Adrenal gland (tissue), 12 donors: ENCODE data around the gene MYOM3. TPM values are rescaled to one million over a fixed set of nuclear protein-coding genes. Genes with fewer than 3 reads are reported as not detected.
"Not testable (repeated sequence)": the region's sequence is repeated elsewhere in the genome, so short reads cannot be mapped to it uniquely, and the experiment has no call there.

Experiments
- DNase-seq, 7 donors: peaks; one replicate each; pipeline ENCODE4 v3.0.0-alpha.2; 2019 to 2020
- H3K27ac ChIP-seq, 5 donors: fragments of 200-600 bp; sonication (generic) in 4 of 5; 1 replicate in 3 of 5; 2 replicates in 2 of 5; pipeline versions ENCODE4 v1.5.1 to v1.8.0; 2016 to 2020; ENCODE audit warnings: mild to moderate bottlenecking in 1 of 5
- H3K27me3 ChIP-seq: fragments of 200-600 bp; 2 replicates; pipeline ENCODE4 v1.8.0; 2021
- H3K36me3 ChIP-seq, 2 donors: fragments of 200-600 bp; replicated peaks in 1 of 2; 1 replicate in 1 of 2; 2 replicates in 1 of 2; pipeline versions ENCODE4 v1.5.1 to v1.8.0; 2018 to 2022
- H3K4me1 ChIP-seq, 2 donors: fragments of 200-600 bp; replicated peaks in 1 of 2; 1 replicate in 1 of 2; 2 replicates in 1 of 2; pipeline versions ENCODE4 v1.5.1 to v1.8.0; 2018 to 2021
- H3K4me3 ChIP-seq, 4 donors: fragments of 200-600 bp; sonication (generic) in 3 of 4; one replicate each; pipeline ENCODE4 v1.5.1; 2016 to 2018
- H3K9me3 ChIP-seq, 3 donors: fragments of 200-600 bp; sonication (generic) in 1 of 3; replicated peaks in 1 of 3; 1 replicate in 2 of 3; 2 replicates in 1 of 3; pipeline versions ENCODE4 v1.5.1 to v1.8.0; 2016 to 2021
- CTCF ChIP-seq, 6 experiments: fragments of 450-650 bp in 4 of 6; fragments of 200-600 bp in 2 of 6; sonication (generic) in 1 of 6; IDR thresholded peaks; 1 replicate in 5 of 6; 2 replicates in 1 of 6; pipeline versions ENCODE4 v1.5.1 to v1.8.0; 2016 to 2021; ENCODE audit warnings: antibody characterized with exemption in 6 of 6, mild to moderate bottlenecking in 2 of 6, moderate library complexity in 1 of 6
- POLR2A ChIP-seq, 2 donors: fragments of 450-650 bp; IDR thresholded peaks; one replicate each; pipeline ENCODE4 v1.6.1; 2017; ENCODE audit warnings: antibody characterized with exemption in 2 of 2, mild to moderate bottlenecking in 2 of 2, moderate library complexity in 1 of 2
- WGBS, 4 donors: extraction: QIAGEN DNeasy Blood & Tissue Kit in 2 of 4; methylation state at CpG; one replicate each; pipeline versions ENCODE4 v1.1.5 to v1.1.7; 2013 to 2017; 5-methylcytosine and 5-hydroxymethylcytosine counted together
- intact Hi-C, 2 donors: fragments of 100-400 bp; cut with DNase I; formaldehyde crosslinking; loops; one replicate each; pipeline versions ENCODE4 v1.14.1 to v1.15.0; 2022 to 2023
- polyA plus RNA-seq, 3 donors: library from polyadenylated mRNA; stranded (reverse); fragments of 200-250 nt in 2 of 3; fragments of 350-450 nt in 1 of 3; fragmentation: Illumina TruSeq in 1 of 3; extraction: RNeasy Lipid Tissue Mini Kit (QIAGEN cat#74804) in 1 of 3; gene quantifications; one replicate each; pipeline ENCODE4 v1.2.3, GENCODE V29; 2013 to 2014
- total RNA-seq, 9 donors: library from RNA; depleted of rRNA in 4 of 9; stranded (reverse); fragments of >200 nt in 4 of 9; fragments of 120-200 nt in 1 of 9; fragmentation: NEBNext Ultra II Directional in 1 of 9; extraction: Animal tissue kit (Norgen Biotek cat#: 25700) in 1 of 9; gene quantifications; one replicate each; pipeline versions ENCODE4 v1.1.0 to v1.2.4, GENCODE V29; 2013 to 2023
- donor health status: healthy with polysubstance abuse.
- donor health status: Bipolar disorder and iron deficiency.
- donor health status: DM: yes; HTN: yes; CAD: no.
- donor health status: DM: no; HTN: no; CAD: no.
- donor health status: DM: no; HTN: no; CAD: no.
- donor health status: DM: yes; HTN: yes; CAD: no.

MYOM3 gene
- total and polyA plus RNA-seq, 12 donors = 0.09 to 7.0 (median 0.18) TPM

GRCh38 chr1:24047110-24047477, 64.8 kb downstream of the MYOM3 start:
- DNase-seq = peak in 5 of 7 donors; percentile 22 to 54 (median 42)
- intact Hi-C loops = no loop called here
- H3K4me1 ChIP-seq = peaks cover 0 to 10% of the 10 kb centered on the region in 2 donors
- TF ChIP-seq CTCF (IDR thresholded peaks at IDR 0.05) = no peak
- TF ChIP-seq POLR2A (IDR thresholded peaks at IDR 0.05) = no peak
- no peaks in the 10 kb centered on the region for H3K27me3 ChIP-seq
- H3K36me3 ChIP-seq = no peaks in the 10 kb centered on the region
- H3K27ac ChIP-seq = peak overlapping the region in 1 of 5 donors; percentile 42
- WGBS, 4 donors = 40 to 67% (median 53%) methylated on average over 3 of the region's 3 CpGs
- H3K9me3 ChIP-seq = no peaks in the 10 kb centered on the region
- no peak overlapping the region for H3K4me3 ChIP-seq

DNA sequence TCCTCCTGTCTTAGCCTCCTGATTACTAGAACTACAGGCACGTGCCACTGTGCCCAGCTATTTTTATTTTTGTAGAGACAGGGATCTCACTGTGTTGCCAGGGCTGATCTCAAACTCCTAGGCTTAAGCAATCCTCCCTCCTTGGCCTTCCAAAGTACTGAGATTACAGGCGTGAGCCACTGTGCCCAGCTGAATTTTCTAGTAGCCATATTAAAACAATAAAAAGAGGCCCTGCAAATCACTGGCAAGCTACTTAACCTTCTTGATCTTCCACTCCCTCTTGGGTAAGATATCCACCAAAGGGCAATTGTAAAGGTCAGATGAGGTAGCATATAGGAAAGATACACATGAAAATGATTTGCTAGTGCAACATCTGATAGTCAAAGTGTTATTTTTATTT, 66.2 kb downstream of the MYOM3 start:
- no peak for TF ChIP-seq CTCF (IDR thresholded peaks at IDR 0.05)
- TF ChIP-seq POLR2A (IDR thresholded peaks at IDR 0.05) = no peak
- H3K9me3 ChIP-seq = no peaks in the 10 kb centered on the region
- H3K4me1 ChIP-seq = peaks cover 0 to 10% of the 10 kb centered on the region in 2 donors
- H3K4me3 ChIP-seq = no peak overlapping the region
- H3K27me3 ChIP-seq = no peaks in the 10 kb centered on the region
- no peaks in the 10 kb centered on the region for H3K36me3 ChIP-seq
- 41 to 47% (median 46%) methylated on average over 2 of the region's 2 CpGs for WGBS, 4 donors
- no peak for DNase-seq
- H3K27ac ChIP-seq = peak overlapping the region in 1 of 5 donors; percentile 42
- intact Hi-C loops = no loop called here

- H3K4me1 ChIP-seq, H3K4me3 ChIP-seq, H3K27me3 ChIP-seq, H3K9me3 ChIP-seq, DNase-seq, intact Hi-C loops, H3K27ac ChIP-seq, H3K36me3 ChIP-seq: not testable (repeated sequence)
- 83 to 96% (median 88%) methylated on average over 5 of the region's 5 CpGs for WGBS, 4 donors
Observed at GRCh38 chr1:24044672-24045071, 67.3 kb downstream of the MYOM3 start.

GRCh38 chr1:24043345-24044032, 68.4 kb downstream of the MYOM3 start:
- TF ChIP-seq CTCF (IDR thresholded peaks at IDR 0.05) = no peak
- TF ChIP-seq POLR2A (IDR thresholded peaks at IDR 0.05) = no peak
- Histone ChIP-seq H3K4me3 (no peak overlapping the region), H3K27me3 (no peaks in the 10 kb centered on the region), H3K4me1 (peaks cover 0 to 10% of the 10 kb centered on the region in 2 donors), H3K36me3 (no peaks in the 10 kb centered on the region), H3K9me3 (no peaks in the 10 kb centered on the region), H3K27ac (no peak overlapping the region)
- intact Hi-C loops = no loop called here
- DNase-seq = no peak
- 65 to 78% (median 73%) methylated on average over 1 of the region's 1 CpG for WGBS, 4 donors

- H3K4me1 ChIP-seq = peaks cover 0 to 10% of the 10 kb centered on the region in 2 donors
- no peak overlapping the region for H3K27ac ChIP-seq
- no peak overlapping the region for H3K4me3 ChIP-seq
- 63 to 77% (median 73%) methylated on average over 4 of the region's 4 CpGs for WGBS, 4 donors
- intact Hi-C loops = no loop called here
- no peak for TF ChIP-seq CTCF (IDR thresholded peaks at IDR 0.05)
- no peak for TF ChIP-seq POLR2A (IDR thresholded peaks at IDR 0.05)
- no peaks in the 10 kb centered on the region for H3K27me3 ChIP-seq
- no peak for DNase-seq
- no peaks in the 10 kb centered on the region for H3K36me3 ChIP-seq
- no peaks in the 10 kb centered on the region for H3K9me3 ChIP-seq
Observed at GRCh38 chr1:24042315-24042714, 69.6 kb downstream of the MYOM3 start.
